Ishikawa (cell line): ENCODE results near the gene RPTOR.

Source experiments
- EGR1 ChIP-seq: IDR thresholded peaks from 2 replicates; pipeline ENCODE4 v1.6.1; 2012
- TCF12 ChIP-seq: IDR thresholded peaks from 2 replicates; pipeline ENCODE4 v1.6.1; 2012; ENCODE audit warnings: low read depth
- TF ChIP-seq, protein P1 (sequence below): IDR thresholded peaks from 2 replicates; pipeline ENCODE4 v1.6.1; 2012

DNA sequence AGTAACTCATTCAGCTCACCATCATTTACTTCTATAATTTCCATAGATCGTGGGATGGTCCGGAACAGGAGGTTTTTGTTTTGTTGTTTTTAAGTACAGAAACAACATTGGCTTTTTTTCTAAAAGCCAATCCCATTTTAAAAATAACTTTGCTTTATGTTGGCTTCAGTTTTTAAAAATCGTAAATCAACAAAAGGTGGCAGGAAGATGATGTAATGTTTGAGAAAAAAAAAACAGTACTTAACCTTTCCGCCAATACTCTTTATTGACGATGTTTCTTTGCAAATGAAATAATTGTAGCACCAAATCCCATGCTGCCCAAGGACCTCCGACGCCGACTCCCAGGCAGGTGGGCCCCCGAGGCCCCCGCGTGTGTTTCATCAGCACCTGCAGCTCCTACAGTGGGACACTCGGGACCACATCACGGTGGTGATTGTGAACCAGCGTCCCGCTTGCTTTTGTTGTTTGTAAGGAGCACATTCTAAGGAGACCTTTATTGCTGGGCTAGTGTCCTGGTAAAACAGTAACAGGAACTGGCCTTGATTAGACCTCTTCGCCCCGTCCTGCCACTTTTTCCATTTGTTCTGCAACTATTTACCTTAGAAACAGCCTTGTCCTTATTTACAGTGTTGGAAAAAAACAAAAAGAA is 306.8 kb downstream of the RPTOR start:
- TF ChIP-seq, protein P1, sequence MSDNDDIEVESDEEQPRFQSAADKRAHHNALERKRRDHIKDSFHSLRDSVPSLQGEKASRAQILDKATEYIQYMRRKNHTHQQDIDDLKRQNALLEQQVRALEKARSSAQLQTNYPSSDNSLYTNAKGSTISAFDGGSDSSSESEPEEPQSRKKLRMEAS: no peak
- TF ChIP-seq EGR1 (no peak), TCF12 (no peak)
